Measurements from ENCODE around the gene RGPD5. TPM values are rescaled to one million over a fixed set of nuclear protein-coding genes. Genes with fewer than 3 reads are reported as not detected.

RGPD5 gene
- total RNA-seq, 2 experiments from 2014 or later: 22.2 to 27.9 TPM

Other genes with a start within 250 kb of the RGPD5 start
- under 1 TPM; 0.21 to 0.56 TPM for gene SEPTIN10, start 180.3 kb upstream of the RGPD5 start, total RNA-seq
- gene SOWAHC, start 179.9 kb upstream of the RGPD5 start, total RNA-seq: under 1 TPM; 0.14 to 0.31 TPM
- gene LIMS3, start 104.4 kb downstream of the RGPD5 start, total RNA-seq: under 1 TPM; 0.72 to 0.82 TPM